ENCODE data around the gene MED13. TPM values are rescaled to one million over a fixed set of nuclear protein-coding genes. Genes with fewer than 3 reads are reported as not detected.
"Not testable (repeated sequence)": the region's sequence is repeated elsewhere in the genome, so short reads cannot be mapped to it uniquely, and the experiment has no call there.

The MED13 gene
- polyA plus RNA-seq, 1 donor (not counting 4 experiments of a cell fraction or from before 2014, with no cell fraction given), result 21.4 TPM

DNA sequence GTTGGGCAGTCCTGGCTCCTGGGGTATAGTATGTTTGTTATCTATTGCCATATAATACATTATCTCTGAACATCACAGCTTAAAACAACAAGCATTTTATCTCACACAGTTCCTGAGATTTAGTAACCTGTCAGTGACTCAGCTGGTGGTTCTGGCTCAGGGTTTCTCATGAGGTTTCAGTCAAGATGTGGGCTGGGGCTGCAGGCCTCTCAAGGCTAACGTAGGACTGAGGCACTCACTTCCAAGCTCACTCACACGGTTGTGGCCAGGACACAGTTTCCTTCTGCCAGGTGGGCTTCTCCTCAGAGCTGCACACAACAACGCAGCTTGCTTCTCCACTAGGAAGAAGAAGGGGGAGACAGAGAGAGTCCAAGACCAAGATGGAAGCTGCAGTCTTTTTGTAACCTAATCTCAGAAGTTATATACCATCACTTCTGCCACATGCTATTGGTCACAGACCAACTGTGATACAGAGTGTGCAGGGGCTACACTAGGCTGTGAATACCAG, 10.3 kb upstream of the MED13 start:
- Histone ChIP-seq H3K4me1 (ENCODE audit: control insufficient read depth, extremely low read depth, insufficient read depth, low read length) (no peaks in the 10 kb centered on the region), H3K36me3 (ENCODE audit: control insufficient read depth in 2 of 2, extremely low read depth in 1 of 2, insufficient read depth in 2 of 2, low read length in 2 of 2) (no peaks in the 10 kb centered on the region), H3K9ac (ENCODE audit: control insufficient read depth, extremely low read depth, insufficient read depth, low read length) (no peak overlapping the region), H3K9me3 (ENCODE audit: control insufficient read depth, low read depth, low read length) (no peaks in the 10 kb centered on the region), H2AFZ (ENCODE audit: control insufficient read depth, low read length) (no peak overlapping the region), H3K79me2 (ENCODE audit: control insufficient read depth, insufficient read depth, low read length) (no peaks in the 10 kb centered on the region), H3K9me1 (ENCODE audit: control insufficient read depth, extremely low read depth, insufficient read depth, low read length) (no peaks in the 10 kb centered on the region), H3K27ac (ENCODE audit: control insufficient read depth, insufficient read depth, low read length) (no peak overlapping the region), H3K4me3 (ENCODE audit: control insufficient read depth in 2 of 3, extremely low read depth in 1 of 3, insufficient read depth in 2 of 3, low read depth in 1 of 3, low read length in 3 of 3) (no peak overlapping the region), H3K27me3 (ENCODE audit: control insufficient read depth, extremely low read depth, insufficient read depth, low read length) (no peaks in the 10 kb centered on the region), H4K20me1 (ENCODE audit: control insufficient read depth, extremely low read depth, insufficient read depth, low read length) (no peaks in the 10 kb centered on the region), H3K4me2 (ENCODE audit: control insufficient read depth, extremely low read depth, insufficient read depth, low read depth, low read length) (no peak overlapping the region)
- DNase-seq (ENCODE audit: low read depth, low spot score), result no peak
- FAIRE-seq, result no peak
- no peak for TF ChIP-seq EZH2 (IDR thresholded peaks at IDR 0.05; ENCODE audit: low read length)
- TF ChIP-seq, protein P1, sequence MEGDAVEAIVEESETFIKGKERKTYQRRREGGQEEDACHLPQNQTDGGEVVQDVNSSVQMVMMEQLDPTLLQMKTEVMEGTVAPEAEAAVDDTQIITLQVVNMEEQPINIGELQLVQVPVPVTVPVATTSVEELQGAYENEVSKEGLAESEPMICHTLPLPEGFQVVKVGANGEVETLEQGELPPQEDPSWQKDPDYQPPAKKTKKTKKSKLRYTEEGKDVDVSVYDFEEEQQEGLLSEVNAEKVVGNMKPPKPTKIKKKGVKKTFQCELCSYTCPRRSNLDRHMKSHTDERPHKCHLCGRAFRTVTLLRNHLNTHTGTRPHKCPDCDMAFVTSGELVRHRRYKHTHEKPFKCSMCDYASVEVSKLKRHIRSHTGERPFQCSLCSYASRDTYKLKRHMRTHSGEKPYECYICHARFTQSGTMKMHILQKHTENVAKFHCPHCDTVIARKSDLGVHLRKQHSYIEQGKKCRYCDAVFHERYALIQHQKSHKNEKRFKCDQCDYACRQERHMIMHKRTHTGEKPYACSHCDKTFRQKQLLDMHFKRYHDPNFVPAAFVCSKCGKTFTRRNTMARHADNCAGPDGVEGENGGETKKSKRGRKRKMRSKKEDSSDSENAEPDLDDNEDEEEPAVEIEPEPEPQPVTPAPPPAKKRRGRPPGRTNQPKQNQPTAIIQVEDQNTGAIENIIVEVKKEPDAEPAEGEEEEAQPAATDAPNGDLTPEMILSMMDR (optimal IDR thresholded peaks at IDR 0.05 in 1 of 3, IDR thresholded peaks at IDR 0.05 in 1 of 3, conservative IDR thresholded peaks at IDR 0.05 in 1 of 3; ENCODE audit: extremely low read depth in 1 of 3, insufficient read depth in 2 of 3, low read length in 3 of 3), result no peak
- dilution Hi-C loops (cut with MboI; ENCODE audit: extremely low pct_ligation_motif_present, low sequenced_read_pairs), result no loop called here

DNA sequence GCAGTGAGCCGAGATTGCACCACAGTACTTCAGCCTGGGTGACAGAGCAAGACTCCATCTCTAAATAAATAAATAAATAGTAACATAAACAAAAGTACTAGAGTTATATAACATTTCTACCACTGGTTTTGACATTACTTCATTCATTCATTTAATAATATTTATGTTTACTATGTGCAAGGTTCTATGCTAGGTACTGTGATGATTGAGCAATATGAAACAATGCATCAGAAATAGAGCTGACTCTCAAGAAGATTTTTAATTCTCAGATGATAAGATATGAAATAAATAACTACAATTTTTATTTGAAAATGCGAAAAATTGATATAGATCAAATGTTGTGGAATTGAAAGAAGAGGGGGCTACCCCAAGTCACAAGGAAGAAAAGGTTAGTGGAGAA, 8.9 kb upstream of the MED13 start:
- H4K20me1 ChIP-seq (ENCODE audit: control insufficient read depth, extremely low read depth, insufficient read depth, low read length), result no peaks in the 10 kb centered on the region
- no peak overlapping the region for H3K4me3 ChIP-seq (ENCODE audit: control insufficient read depth in 2 of 3, extremely low read depth in 1 of 3, insufficient read depth in 2 of 3, low read depth in 1 of 3, low read length in 3 of 3)
- no peak for TF ChIP-seq EZH2 (IDR thresholded peaks at IDR 0.05; ENCODE audit: low read length)
- TF ChIP-seq, protein P1 (optimal IDR thresholded peaks at IDR 0.05 in 1 of 3, IDR thresholded peaks at IDR 0.05 in 1 of 3, conservative IDR thresholded peaks at IDR 0.05 in 1 of 3; ENCODE audit: extremely low read depth in 1 of 3, insufficient read depth in 2 of 3, low read length in 3 of 3), result no peak
- H3K36me3 ChIP-seq (ENCODE audit: control insufficient read depth in 2 of 2, extremely low read depth in 1 of 2, insufficient read depth in 2 of 2, low read length in 2 of 2), result no peaks in the 10 kb centered on the region
- no peaks in the 10 kb centered on the region for H3K27me3 ChIP-seq (ENCODE audit: control insufficient read depth, extremely low read depth, insufficient read depth, low read length)
- no peaks in the 10 kb centered on the region for H3K9me1 ChIP-seq (ENCODE audit: control insufficient read depth, extremely low read depth, insufficient read depth, low read length)
- FAIRE-seq (no peak), DNase-seq (ENCODE audit: low read depth, low spot score) (no peak)
- dilution Hi-C loops (cut with MboI; ENCODE audit: extremely low pct_ligation_motif_present, low sequenced_read_pairs), result no loop called here
- H3K27ac ChIP-seq (ENCODE audit: control insufficient read depth, insufficient read depth, low read length), result no peak overlapping the region
- H3K4me2 ChIP-seq (ENCODE audit: control insufficient read depth, extremely low read depth, insufficient read depth, low read depth, low read length), result no peak overlapping the region
- H3K9me3 ChIP-seq (ENCODE audit: control insufficient read depth, low read depth, low read length), result no peaks in the 10 kb centered on the region
- no peak overlapping the region for H2AFZ ChIP-seq (ENCODE audit: control insufficient read depth, low read length)
- no peaks in the 10 kb centered on the region for H3K79me2 ChIP-seq (ENCODE audit: control insufficient read depth, insufficient read depth, low read length)
- no peak overlapping the region for H3K9ac ChIP-seq (ENCODE audit: control insufficient read depth, extremely low read depth, insufficient read depth, low read length)
- no peaks in the 10 kb centered on the region for H3K4me1 ChIP-seq (ENCODE audit: control insufficient read depth, extremely low read depth, insufficient read depth, low read length)

- H3K4me1 ChIP-seq (ENCODE audit: control insufficient read depth, extremely low read depth, insufficient read depth, low read length); dilution Hi-C loops (cut with MboI; ENCODE audit: extremely low pct_ligation_motif_present, low sequenced_read_pairs); H4K20me1 ChIP-seq (ENCODE audit: control insufficient read depth, extremely low read depth, insufficient read depth, low read length); H3K27ac ChIP-seq (ENCODE audit: control insufficient read depth, insufficient read depth, low read length); H3K9me3 ChIP-seq (ENCODE audit: control insufficient read depth, low read depth, low read length); DNase-seq (ENCODE audit: low read depth, low spot score); H3K79me2 ChIP-seq (ENCODE audit: control insufficient read depth, insufficient read depth, low read length); H3K4me2 ChIP-seq (ENCODE audit: control insufficient read depth, extremely low read depth, insufficient read depth, low read depth, low read length); H3K36me3 ChIP-seq (ENCODE audit: control insufficient read depth in 2 of 2, extremely low read depth in 1 of 2, insufficient read depth in 2 of 2, low read length in 2 of 2); H3K4me3 ChIP-seq (ENCODE audit: control insufficient read depth in 2 of 3, extremely low read depth in 1 of 3, insufficient read depth in 2 of 3, low read depth in 1 of 3, low read length in 3 of 3); FAIRE-seq; H3K9ac ChIP-seq (ENCODE audit: control insufficient read depth, extremely low read depth, insufficient read depth, low read length); H3K9me1 ChIP-seq (ENCODE audit: control insufficient read depth, extremely low read depth, insufficient read depth, low read length); H3K27me3 ChIP-seq (ENCODE audit: control insufficient read depth, extremely low read depth, insufficient read depth, low read length); H2AFZ ChIP-seq (ENCODE audit: control insufficient read depth, low read length): not testable (repeated sequence)
Observed at GRCh38 chr17:62072855-62073254, 7.8 kb upstream of the MED13 start.

All from keratinocyte (primary cell).